H9 (cell line): ENCODE results near the gene WDR81. TPM values are rescaled to one million over a fixed set of nuclear protein-coding genes. Genes with fewer than 3 reads are reported as not detected.

Experiments used
- DNase-seq: peaks from one replicate; pipeline ENCODE4 v3.0.0-alpha.2; 2017
- H2AFZ ChIP-seq: one replicate; pipeline ENCODE4 v1.6.1; 2013; ENCODE audit warnings: mild to moderate bottlenecking, low read length, control low read depth, moderate library complexity
- H2AK5ac ChIP-seq: 2 replicates; pipeline ENCODE4 v1.6.1; 2013; ENCODE audit warnings: low read length, control low read depth, mixed read lengths; ENCODE audit not compliant: insufficient read length
- H2BK120ac ChIP-seq: one replicate; pipeline ENCODE4 v1.6.1; 2013; ENCODE audit warnings: low read depth, mild to moderate bottlenecking, low read length, control low read depth, inconsistent platforms; ENCODE audit not compliant: poor library complexity, severe bottlenecking
- H2BK12ac ChIP-seq: 2 replicates; pipeline ENCODE4 v1.6.1; 2013; ENCODE audit warnings: low read length, control low read depth, mixed read lengths, low read depth; ENCODE audit not compliant: insufficient read length
- H2BK15ac ChIP-seq: 2 replicates; pipeline ENCODE4 v1.6.1; 2013; ENCODE audit warnings: low read depth, low read length, control low read depth
- H2BK20ac ChIP-seq: one replicate; pipeline ENCODE4 v1.6.1; 2013; ENCODE audit warnings: low read depth, mild to moderate bottlenecking, low read length, control low read depth, inconsistent platforms; ENCODE audit not compliant: poor library complexity, severe bottlenecking
- H2BK5ac ChIP-seq: 2 replicates; pipeline ENCODE4 v1.6.1; 2013; ENCODE audit warnings: low read length, control low read depth, mixed read lengths; ENCODE audit not compliant: insufficient read length
- H3K14ac ChIP-seq: 2 replicates; pipeline ENCODE4 v1.6.1; 2013; ENCODE audit warnings: low read length, control low read depth; ENCODE audit not compliant: insufficient read depth
- H3K18ac ChIP-seq: 2 replicates; pipeline ENCODE4 v1.6.1; 2013; ENCODE audit warnings: low read depth, mild to moderate bottlenecking, mixed read lengths, low read length, control low read depth; ENCODE audit not compliant: insufficient read length
- H3K23ac ChIP-seq: 2 replicates; pipeline ENCODE4 v1.6.1; 2013; ENCODE audit warnings: low read length, control low read depth, mixed read lengths, low read depth; ENCODE audit not compliant: insufficient read length
- H3K23me2 ChIP-seq: 2 replicates; pipeline ENCODE4 v1.6.1; 2013; ENCODE audit warnings: low read depth, mild to moderate bottlenecking, mixed read lengths, low read length, control low read depth; ENCODE audit not compliant: insufficient read length, poor library complexity, severe bottlenecking
- H3K27ac ChIP-seq: 2 replicates; pipeline ENCODE4 v1.5.1; 2013; ENCODE audit warnings: low read length, control low read depth, mixed read lengths, low read depth; ENCODE audit not compliant: insufficient read length
- H3K27me3 ChIP-seq: 2 replicates; pipeline ENCODE4 v1.6.1; 2013; ENCODE audit warnings: low read length, control low read depth, inconsistent platforms; ENCODE audit not compliant: insufficient read depth
- H3K4ac ChIP-seq: 2 replicates; pipeline ENCODE4 v1.6.1; 2013; ENCODE audit warnings: low read depth, mild to moderate bottlenecking, control low read depth, inconsistent platforms, low read length, moderate library complexity
- H3K4me1 ChIP-seq: 2 replicates; pipeline ENCODE4 v1.6.1; 2013; ENCODE audit warnings: low read length, control low read depth, inconsistent platforms; ENCODE audit not compliant: insufficient read depth
- H3K4me2 ChIP-seq: 2 replicates; pipeline ENCODE4 v1.6.1; 2013; ENCODE audit warnings: low read length, control low read depth, mixed read lengths; ENCODE audit not compliant: insufficient read length, insufficient read depth
- H3K56ac ChIP-seq: 2 replicates; pipeline ENCODE4 v1.6.1; 2013; ENCODE audit warnings: low read depth, mild to moderate bottlenecking, mixed read lengths, low read length, control low read depth; ENCODE audit not compliant: insufficient read length
- H3K79me1 ChIP-seq: 2 replicates; pipeline ENCODE4 v1.6.1; 2013; ENCODE audit warnings: low read depth, mild to moderate bottlenecking, moderate library complexity, low read length, control low read depth, inconsistent platforms; ENCODE audit not compliant: insufficient read depth, poor library complexity, severe bottlenecking
- H3K79me2 ChIP-seq: 2 replicates; pipeline ENCODE4 v1.6.1; 2013; ENCODE audit warnings: low read length, control low read depth, inconsistent platforms; ENCODE audit not compliant: insufficient read depth
- H3K9ac ChIP-seq: 2 replicates; pipeline ENCODE4 v1.6.1; 2013; ENCODE audit warnings: low read length, control low read depth, mixed read lengths; ENCODE audit not compliant: insufficient read length; ENCODE audit errors: extremely low read depth
- H3K9me3 ChIP-seq: one replicate; pipeline ENCODE4 v1.6.1; 2013; ENCODE audit warnings: low read depth, low read length, inconsistent platforms; ENCODE audit not compliant: control insufficient read depth
- H3T11ph ChIP-seq: one replicate; pipeline ENCODE4 v1.6.1; 2013; ENCODE audit warnings: mild to moderate bottlenecking, low read length, control low read depth, inconsistent platforms
- H4K20me1 ChIP-seq: one replicate; pipeline ENCODE4 v1.6.1; 2013; ENCODE audit not compliant: control insufficient read depth, insufficient read length, insufficient read depth
- H4K5ac ChIP-seq: 2 replicates; pipeline ENCODE4 v1.6.1; 2013; ENCODE audit warnings: low read depth, mild to moderate bottlenecking, mixed read lengths, low read length, control low read depth; ENCODE audit not compliant: insufficient read length
- H4K8ac ChIP-seq: replicated peaks from 2 replicates; pipeline ENCODE4 v1.6.1; 2013; ENCODE audit warnings: low read length, control low read depth, mixed read lengths, low read depth; ENCODE audit not compliant: insufficient read length
- H4K91ac ChIP-seq: 2 replicates; pipeline ENCODE4 v1.6.1; 2013; ENCODE audit warnings: low read depth, mild to moderate bottlenecking, moderate library complexity, mixed read lengths, low read length, control low read depth; ENCODE audit not compliant: insufficient read length
- H3K27ac Mint-ChIP-seq, 3 experiments: 2 replicates in 2 of 3; 3 replicates in 1 of 3; pipeline ENCODE4 v1.8.0; 2020 to 2021; ENCODE audit warnings: mixed read lengths in 3 of 3, mild to moderate bottlenecking in 1 of 3, moderate library complexity in 1 of 3
- H3K27me3 Mint-ChIP-seq: 2 replicates; pipeline ENCODE4 v1.8.0; 2021; ENCODE audit warnings: low read depth, mild to moderate bottlenecking, moderate library complexity, mixed read lengths
- H3K36me3 Mint-ChIP-seq, 3 experiments: 2 replicates in 2 of 3; 3 replicates in 1 of 3; pipeline ENCODE4 v1.8.0; 2020 to 2021; ENCODE audit warnings: low read depth in 3 of 3, mixed read lengths in 3 of 3; ENCODE audit not compliant: insufficient read depth in 1 of 3
- H3K4me1 Mint-ChIP-seq, 2 experiments: 2 replicates each; pipeline ENCODE4 v1.8.0; 2020; ENCODE audit warnings: mixed read lengths in 2 of 2
- H3K4me3 Mint-ChIP-seq, 2 experiments: 2 replicates in 1 of 2; 3 replicates in 1 of 2; pipeline ENCODE4 v1.8.0; 2020 to 2021; ENCODE audit warnings: mild to moderate bottlenecking in 2 of 2, mixed read lengths in 2 of 2, moderate library complexity in 1 of 2
- H3K9me3 Mint-ChIP-seq, 2 experiments: 2 replicates in 1 of 2; 3 replicates in 1 of 2; pipeline ENCODE4 v1.8.0; 2020; ENCODE audit warnings: mild to moderate bottlenecking in 2 of 2, mixed read lengths in 2 of 2, moderate library complexity in 1 of 2
- CTCF ChIP-seq: fragments of 200-600 bp; sonication (generic); conservative IDR thresholded peaks from 3 replicates; pipeline ENCODE4 v1.8.0; 2021; ENCODE audit warnings: antibody characterized with exemption, mild to moderate bottlenecking
- WGBS: extraction: QIAGEN DNeasy Blood & Tissue Kit; methylation state at CpG from one replicate; pipeline ENCODE4 v1.1.7; 2013; ENCODE audit warnings: missing lambda C conversion rate, low lambda C conversion rate, mixed read lengths; ENCODE audit not compliant: insufficient read length; ENCODE audit errors: extremely low coverage; 5-methylcytosine and 5-hydroxymethylcytosine counted together
- total RNA-seq: library from RNA; stranded (reverse); gene quantifications from 2 replicates; pipeline ENCODE4 v1.2.1, GENCODE V29; 2021

WDR81 gene
- total RNA-seq, 1 experiment from 2014 or later, result 20.2 TPM

GRCh38 chr17:1731194-1731506 lies 6.6 kb downstream of the WDR81 start:
- Histone ChIP-seq H4K91ac (no peak overlapping the region), H4K20me1 (no peaks in the 10 kb centered on the region), H2BK120ac (no peak overlapping the region), H3K56ac (no peak overlapping the region), H3K23ac (no peak overlapping the region), H3K4ac (no peak overlapping the region), H3K4me2 (no peak overlapping the region), H2BK12ac (no peak overlapping the region), H3K18ac (no peak overlapping the region), H4K5ac (no peak overlapping the region), H3K9me3 (no peaks in the 10 kb centered on the region), H3K27ac (no peak overlapping the region), H2BK20ac (no peak overlapping the region), H3K9ac (no peak overlapping the region), H3K79me2 (no peaks in the 10 kb centered on the region), H2BK5ac (no peak overlapping the region), H3T11ph (no peak overlapping the region), H2BK15ac (no peak overlapping the region), H2AFZ (no peak overlapping the region), H3K27me3 (no peaks in the 10 kb centered on the region), H3K23me2 (no peaks in the 10 kb centered on the region), H3K14ac (no peak overlapping the region), H3K79me1 (no peaks in the 10 kb centered on the region), H2AK5ac (no peak overlapping the region), H4K8ac (no peak overlapping the region), H3K4me1 (no peaks in the 10 kb centered on the region)
- Mint-ChIP-seq H3K9me3 (no peaks in the 10 kb centered on the region; a peak in 1 of 5 replicates), H3K36me3 (peaks cover 0 to 10% (median 0%) of the 10 kb centered on the region in 3 experiments; a peak in 4 of 7 replicates), H3K27ac (no peak overlapping the region; a peak in 1 of 7 replicates), H3K4me1 (peaks cover 4 to 6% of the 10 kb centered on the region in 2 experiments; a peak in 1 of 4 replicates), H3K27me3 (no peaks in the 10 kb centered on the region), H3K4me3 (no peak overlapping the region)
- TF ChIP-seq CTCF, result no peak
- WGBS, result no CpG with 5 or more reads among the region's 10 CpGs
- no peak for DNase-seq
